NCI-H2196 treated with DMSO at 0.1 percent for 48 hours (cell line): ENCODE results near the gene COL23A1.
"Not testable (repeated sequence)": the region's sequence is repeated elsewhere in the genome, so short reads cannot be mapped to it uniquely, and the experiment has no call there.

ENCODE experiments used
- DNase-seq: peaks from one replicate; lab custom pipeline; 2025; ENCODE audit not compliant: unreplicated experiment; lab: John Stamatoyannopoulos, UW

Gene COL23A1

GRCh38 chr5:178234121-178234749 lies 356.0 kb downstream of the COL23A1 start:
- DNase-seq, result no peak

GRCh38 chr5:178232920-178233429 lies 357.2 kb downstream of the COL23A1 start:
- no peak for DNase-seq

- peak; percentile 48 for DNase-seq
Measured at GRCh38 chr5:178232124-178232919, 357.9 kb downstream of the COL23A1 start, which contains the start of gene PHYKPL. PHYKPL (minus strand) TSS chr5:178232802; CDS start chr5:178232550, 252 bp downstream.

- no peak for DNase-seq
Measured at GRCh38 chr5:178231539-178232123, 358.6 kb downstream of the COL23A1 start.

- no peak for DNase-seq
Measured at GRCh38 chr5:178230879-178231538, 359.2 kb downstream of the COL23A1 start.

- no peak for DNase-seq
Measured at GRCh38 chr5:178229861-178230260, 360.3 kb downstream of the COL23A1 start.

- DNase-seq, result not testable (repeated sequence)
Measured at GRCh38 chr5:178229111-178229510, 361.1 kb downstream of the COL23A1 start.

- no peak for DNase-seq
Measured at GRCh38 chr5:178228609-178229008, 361.6 kb downstream of the COL23A1 start.

GRCh38 chr5:178227929-178228328 lies 362.3 kb downstream of the COL23A1 start:
- DNase-seq, result no peak

- no peak for DNase-seq
Measured at GRCh38 chr5:178227138-178227659, 363.0 kb downstream of the COL23A1 start.

GRCh38 chr5:178225174-178225573 lies 365.0 kb downstream of the COL23A1 start:
- DNase-seq, result no peak

- no peak for DNase-seq
Measured at GRCh38 chr5:178224403-178224802, 365.8 kb downstream of the COL23A1 start.

- no peak for DNase-seq
Measured at GRCh38 chr5:178223828-178224335, 366.3 kb downstream of the COL23A1 start.

GRCh38 chr5:178223196-178223773 lies 366.9 kb downstream of the COL23A1 start:
- DNase-seq, result no peak

- DNase-seq, result no peak
Measured at GRCh38 chr5:178222292-178222691, 367.9 kb downstream of the COL23A1 start.

- DNase-seq, result no peak
Measured at GRCh38 chr5:178221853-178222252, 368.3 kb downstream of the COL23A1 start.

GRCh38 chr5:178221282-178221681 lies 368.9 kb downstream of the COL23A1 start:
- DNase-seq, result no peak

- DNase-seq, result no peak
Measured at GRCh38 chr5:178218827-178219226, 371.4 kb downstream of the COL23A1 start.

- no peak for DNase-seq
Measured at GRCh38 chr5:178218237-178218776, 371.9 kb downstream of the COL23A1 start.

GRCh38 chr5:178216779-178217178 lies 373.4 kb downstream of the COL23A1 start:
- no peak for DNase-seq
